IMR-90 (cell line): Measurements from ENCODE around the gene SPATA17. TPM values are rescaled to one million over a fixed set of nuclear protein-coding genes. Genes with fewer than 3 reads are reported as not detected.
"Not testable (repeated sequence)": the region's sequence is repeated elsewhere in the genome, so short reads cannot be mapped to it uniquely, and the experiment has no call there.

Source experiments
- ATAC-seq: fragments of 200-7000 bp; cut with Tn5 transposase; 2 replicates; pipeline ENCODE4 v1.9.1; 2020; ENCODE audit warnings: low read depth, mild to moderate bottlenecking, moderate library complexity
- BruUV-seq: library from RNA; stranded (reverse); fragments of 400-500 nt; replicated peaks from 2 replicates; lab custom pipeline; 2021; lab: Mats Ljungman, UMichigan
- CTCF ChIA-PET: fragments of 300-600 bp; formaldehyde crosslinking; extraction: SDS; loops from one replicate; lab custom pipeline; 2021; ENCODE audit warnings: antibody characterized with exemption; lab: Yijun Ruan, JAX
- POLR2A ChIA-PET: fragments of 300-600 bp; sonication (Branson Sonifier 250); formaldehyde crosslinking; loops from one replicate; lab custom pipeline; 2022; ENCODE audit warnings: antibody characterized with exemption; ENCODE audit not compliant: unreplicated experiment; lab: Charles Lee
- DNase-seq: peaks from one replicate; pipeline ENCODE4 v3.0.0; 2013
- H2AFZ ChIP-seq: replicated peaks from 2 replicates; pipeline ENCODE3; 2013; ENCODE audit warnings: low read length, mild to moderate bottlenecking; ENCODE audit not compliant: poor library complexity
- H2AK5ac ChIP-seq: 2 replicates; pipeline ENCODE4 v1.6.1; 2013; ENCODE audit warnings: low read depth, low read length, inconsistent platforms
- H2AK9ac ChIP-seq: replicated peaks from 2 replicates; pipeline ENCODE3; 2013; ENCODE audit warnings: mild to moderate bottlenecking, low read depth, low read length, moderate library complexity; ENCODE audit not compliant: poor library complexity
- H2BK120ac ChIP-seq: 2 replicates; pipeline ENCODE4 v1.6.1; 2013; ENCODE audit warnings: low read depth, low read length, inconsistent platforms
- H2BK15ac ChIP-seq: 3 replicates; pipeline ENCODE4 v1.6.1; 2013; ENCODE audit warnings: low read depth, low read length, inconsistent platforms
- H2BK20ac ChIP-seq: 2 replicates; pipeline ENCODE4 v1.6.1; 2013; ENCODE audit warnings: low read depth, mild to moderate bottlenecking, inconsistent platforms, low read length, moderate library complexity
- H2BK5ac ChIP-seq: 2 replicates; pipeline ENCODE4 v1.6.1; 2013; ENCODE audit warnings: mild to moderate bottlenecking, low read depth, low read length, inconsistent platforms; ENCODE audit not compliant: poor library complexity, severe bottlenecking
- H3K14ac ChIP-seq: replicated peaks from 2 replicates; pipeline ENCODE4 v1.6.1; 2013; ENCODE audit warnings: low read depth, low read length, inconsistent platforms
- H3K18ac ChIP-seq: 2 replicates; pipeline ENCODE4 v1.6.1; 2013; ENCODE audit warnings: low read depth, low read length, control low read depth
- H3K23ac ChIP-seq: 2 replicates; pipeline ENCODE4 v1.6.1; 2013; ENCODE audit warnings: low read depth, low read length, inconsistent platforms
- H3K27ac ChIP-seq: 2 replicates; pipeline ENCODE4 v1.5.1; 2013; ENCODE audit warnings: mild to moderate bottlenecking, control low read depth, low read length; ENCODE audit not compliant: insufficient read depth
- H3K27me3 ChIP-seq: 2 replicates; pipeline ENCODE4 v1.6.1; 2013; ENCODE audit warnings: low read length; ENCODE audit not compliant: control insufficient read depth, insufficient read depth
- H3K36me3 ChIP-seq: 2 replicates; pipeline ENCODE4 v1.6.1; 2013; ENCODE audit warnings: low read length, mixed read lengths; ENCODE audit not compliant: control insufficient read depth, insufficient read depth
- H3K4ac ChIP-seq: 2 replicates; pipeline ENCODE4 v1.6.1; 2013; ENCODE audit warnings: low read depth, low read length, inconsistent platforms
- H3K4me1 ChIP-seq: 2 replicates; pipeline ENCODE4 v1.6.1; 2013; ENCODE audit warnings: low read length, mixed read lengths; ENCODE audit not compliant: control insufficient read depth, insufficient read depth
- H3K4me2 ChIP-seq: 2 replicates; pipeline ENCODE4 v1.6.1; 2013; ENCODE audit warnings: low read depth, mild to moderate bottlenecking, control low read depth, low read length, moderate library complexity
- H3K4me3 ChIP-seq: 2 replicates; pipeline ENCODE4 v1.5.1; 2013; ENCODE audit warnings: low read depth, mild to moderate bottlenecking, control low read depth, low read length, moderate library complexity; ENCODE audit not compliant: insufficient read depth
- H3K56ac ChIP-seq: 2 replicates; pipeline ENCODE4 v1.6.1; 2013; ENCODE audit warnings: low read length, inconsistent platforms; ENCODE audit not compliant: insufficient read depth; ENCODE audit errors: extremely low read depth
- H3K79me1 ChIP-seq, 2 experiments: 2 replicates each; pipeline ENCODE4 v1.6.1; 2013; ENCODE audit warnings: low read length in 2 of 2, inconsistent platforms in 1 of 2, low read depth in 1 of 2
- H3K9ac ChIP-seq: 2 replicates; pipeline ENCODE4 v1.6.1; 2013; ENCODE audit warnings: low read depth, low read length, control low read depth
- H3K9me1 ChIP-seq: 2 replicates; pipeline ENCODE4 v1.6.1; 2013; ENCODE audit warnings: low read length, inconsistent platforms; ENCODE audit not compliant: insufficient read depth
- H3K9me3 ChIP-seq: 2 replicates; pipeline ENCODE4 v1.6.1; 2013; ENCODE audit warnings: low read length; ENCODE audit not compliant: control insufficient read depth, insufficient read depth
- H4K20me1 ChIP-seq: 2 replicates; pipeline ENCODE4 v1.6.1; 2013; ENCODE audit warnings: low read length, inconsistent platforms; ENCODE audit not compliant: insufficient read depth
- H4K5ac ChIP-seq: 2 replicates; pipeline ENCODE4 v1.6.1; 2013; ENCODE audit warnings: mild to moderate bottlenecking, low read depth, low read length, control low read depth
- H4K8ac ChIP-seq, 2 experiments: 2 replicates each; pipeline ENCODE4 v1.6.1; 2013; ENCODE audit warnings: low read depth in 2 of 2, low read length in 2 of 2, control low read depth in 1 of 2, inconsistent platforms in 1 of 2
- H4K91ac ChIP-seq: 2 replicates; pipeline ENCODE4 v1.6.1; 2013; ENCODE audit warnings: low read depth, low read length, inconsistent platforms; ENCODE audit not compliant: insufficient read depth
- RAD21 ChIP-seq: IDR thresholded peaks from 2 replicates; pipeline ENCODE4 v1.6.1; 2012; ENCODE audit warnings: low read length, improper control_type of control experiment
- WGBS, 2 experiments: methylation state at CpG; one replicate each; pipeline versions ENCODE4 v1.1.5 to v1.1.7; 2013; ENCODE audit warnings: missing lambda C conversion rate in 2 of 2; ENCODE audit not compliant: insufficient read length in 1 of 2; ENCODE audit errors: extremely low coverage in 2 of 2; 5-methylcytosine and 5-hydroxymethylcytosine counted together
- dilution Hi-C: fragments of 300-500 bp; cut with HindIII; formaldehyde crosslinking; loops from one replicate; pipeline ENCODE4 v1.14.3; 2018; ENCODE audit warnings: low sequenced_read_pairs; ENCODE audit not compliant: unreplicated experiment
- in situ Hi-C: fragments of 300-500 bp; cut with MboI; formaldehyde crosslinking; loops from 3 replicates; pipeline ENCODE4 v1.14.3; 2019; ENCODE audit warnings: low sequenced_read_pairs, inconsistent platforms, mixed read lengths
- intact Hi-C: fragments of 100-400 bp; cut with micrococcal nuclease; formaldehyde crosslinking; loops from 2 replicates; pipeline ENCODE4 v1.10.0; 2022
- polyA plus RNA-seq, 3 experiments: library from polyadenylated mRNA; depleted of rRNA; stranded (reverse); fragments of >200 nt; gene quantifications; 2 replicates each; pipeline ENCODE4 v1.2.3, GENCODE V29; 2012; ENCODE audit warnings: low replicate concordance in 1 of 3
- total RNA-seq: library from RNA; depleted of rRNA; stranded (reverse); fragments of >200 nt; gene quantifications from 2 replicates; pipeline ENCODE4 v1.2.3, GENCODE V29; 2012

SPATA17 gene
- total and polyA plus RNA-seq, 2 of the 4 experiments (the other 2 are of a cell fraction), result 0.03 to 0.18 TPM

DNA sequence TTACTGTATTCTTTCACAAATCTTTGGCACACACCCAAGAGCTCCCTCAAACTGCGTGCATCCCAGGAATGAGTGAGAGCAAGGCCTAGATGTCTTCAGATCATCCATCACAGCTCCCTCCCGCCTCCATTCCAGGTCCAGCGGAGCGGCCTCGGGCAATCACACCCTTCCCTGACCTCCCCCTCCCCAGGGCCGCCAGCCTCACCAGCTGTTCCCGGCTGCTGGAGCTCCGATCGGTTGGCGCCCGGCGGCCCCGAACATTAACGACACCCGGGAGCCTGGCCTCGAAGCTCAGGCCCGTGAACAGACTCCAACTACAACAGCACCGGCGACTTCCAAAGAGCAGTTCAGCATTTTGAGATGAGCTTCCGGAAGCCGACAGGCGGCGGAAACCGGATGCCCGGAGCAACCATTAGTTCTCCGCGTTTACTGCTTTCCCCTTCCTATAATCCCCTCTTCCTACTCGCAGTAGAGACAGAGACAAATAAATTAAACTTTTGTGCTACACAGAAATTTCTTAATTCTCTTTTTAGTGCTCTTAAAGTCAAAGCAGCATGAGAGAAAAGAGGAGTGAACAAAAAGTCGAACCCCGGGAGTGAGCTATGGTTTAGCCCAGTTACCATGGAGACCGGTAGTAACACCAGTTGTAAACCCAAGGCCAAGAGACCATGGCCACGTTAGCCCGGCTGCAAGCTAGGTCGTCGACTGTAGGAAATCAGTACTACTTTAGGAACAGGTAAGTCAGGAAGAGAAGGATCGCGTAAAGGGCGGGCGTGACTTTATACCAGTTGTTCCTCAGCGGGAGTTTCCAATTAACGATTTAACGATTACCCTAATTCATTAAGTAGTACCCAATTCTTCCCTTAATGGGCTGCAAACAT lies at the start of gene SPATA17, which contains the start of gene GPATCH2 (continued):
- TF ChIP-seq RAD21, result no peak

GRCh38 chr1:217584286-217584811 lies 46.8 kb upstream of the SPATA17 start:
- BruUV-seq, CTCF ChIA-PET, H4K91ac ChIP-seq, H3K18ac ChIP-seq, H2BK20ac ChIP-seq, H3K14ac ChIP-seq, H3K4me3 ChIP-seq, H3K56ac ChIP-seq, in situ Hi-C loops, H3K36me3 ChIP-seq, ATAC-seq, H2BK120ac ChIP-seq, H3K4ac ChIP-seq, dilution Hi-C loops, H2BK5ac ChIP-seq, H3K27me3 ChIP-seq, H3K9me1 ChIP-seq, H3K27ac ChIP-seq, H2BK15ac ChIP-seq, DNase-seq, H3K9ac ChIP-seq, H4K20me1 ChIP-seq, H2AK5ac ChIP-seq, H2AK9ac ChIP-seq, H3K4me2 ChIP-seq, H3K9me3 ChIP-seq, H3K4me1 ChIP-seq, H2AFZ ChIP-seq, H3K79me1 ChIP-seq, H4K5ac ChIP-seq, intact Hi-C loops, H3K23ac ChIP-seq, H4K8ac ChIP-seq: not testable (repeated sequence)
- no CpG with 5 or more reads among the region's 5 CpGs for WGBS, 2 experiments
- POLR2A ChIA-PET, result interaction anchor here (0.5 kb wide), 1 partner anchor 34 kb away, joined by 4 read pairs; no protein-coding TSS in a partner anchor
